SK-N-MC (cell line): ENCODE results near the gene DYNC1LI1.

Source experiments
- FOXP2 ChIP-seq: optimal IDR thresholded peaks from 2 replicates; pipeline ENCODE3; 2011; ENCODE audit warnings: mild to moderate bottlenecking, moderate library complexity; ENCODE audit not compliant: insufficient read depth; ENCODE audit errors: extremely low read length, control extremely low read depth
- POLR2AphosphoS5 ChIP-seq: IDR thresholded peaks from 2 replicates; pipeline ENCODE4 v1.6.1; 2012; ENCODE audit warnings: mild to moderate bottlenecking, low read depth, low read length, borderline replicate concordance

DNA sequence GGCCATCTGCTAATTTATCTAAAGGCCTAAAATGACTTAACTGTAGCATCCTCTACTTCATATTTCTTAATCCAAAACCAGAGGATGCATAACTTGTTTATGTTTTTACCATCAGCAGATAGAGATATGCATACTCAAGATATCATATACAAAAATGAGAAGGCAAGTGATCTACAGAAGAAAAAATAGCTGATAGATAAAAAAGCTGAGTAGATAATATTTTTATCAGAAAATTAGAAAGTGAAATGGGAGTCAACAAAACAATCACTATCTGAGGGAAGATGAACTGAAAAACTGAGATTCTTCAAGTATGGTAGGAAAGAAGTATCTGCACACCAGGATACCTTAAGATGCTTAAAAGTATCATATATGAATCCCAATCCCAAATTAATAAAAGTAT, 25.4 kb downstream of the DYNC1LI1 start:
- no peak for TF ChIP-seq POLR2AphosphoS5
- TF ChIP-seq FOXP2: no peak
